Measurements from ENCODE around the gene STK32A.

GRCh38 chr5:147400126-147400809 is 165.4 kb downstream of the STK32A start:
- TF ChIP-seq CTCF (optimal IDR thresholded peaks at IDR 0.05 in 1 of 3, IDR thresholded peaks at IDR 0.05 in 1 of 3, conservative IDR thresholded peaks at IDR 0.05 in 1 of 3; ENCODE audit: extremely low read depth in 1 of 3, insufficient read depth in 2 of 3, low read length in 3 of 3) = no peak
- TF ChIP-seq EZH2 (IDR thresholded peaks at IDR 0.05; ENCODE audit: low read length) = no peak

Measured in keratinocyte (primary cell).